Omental fat pad (tissue), 4 donors: ENCODE results near the gene COLEC12. TPM values are rescaled to one million over a fixed set of nuclear protein-coding genes. Genes with fewer than 3 reads are reported as not detected.

ENCODE experiments used
- ATAC-seq: fragments of 150-250 bp; one replicate; pipeline ENCODE4 v1.9.1; 2016; ENCODE audit warnings: mild to moderate bottlenecking, moderate library complexity; ENCODE audit not compliant: low FRiP score
- DNase-seq: peaks from one replicate; pipeline ENCODE4 v3.0.0-alpha.2; 2019; ENCODE audit warnings: low spot score
- CTCF ChIP-seq, 3 donors: fragments of 450-650 bp; IDR thresholded peaks; one replicate each; pipeline ENCODE4 v1.5.1; 2016 to 2017; ENCODE audit warnings: antibody characterized with exemption in 3 of 3, mild to moderate bottlenecking in 3 of 3, moderate library complexity in 2 of 3
- total RNA-seq, 4 donors: library from RNA; depleted of rRNA; stranded (reverse); fragments of >200 nt; gene quantifications; one replicate each; pipeline ENCODE4 v1.1.0, GENCODE V29; 2016

COLEC12 gene
- total RNA-seq, 4 donors from 2014 or later = 25.3 to 54.8 (median 42.7) TPM

GRCh38 chr18:506801-507200 lies 6.3 kb upstream of the COLEC12 start:
- TF ChIP-seq CTCF (IDR thresholded peaks at IDR 0.05) = no peak
- DNase-seq = no peak
- no peak for ATAC-seq

DNA sequence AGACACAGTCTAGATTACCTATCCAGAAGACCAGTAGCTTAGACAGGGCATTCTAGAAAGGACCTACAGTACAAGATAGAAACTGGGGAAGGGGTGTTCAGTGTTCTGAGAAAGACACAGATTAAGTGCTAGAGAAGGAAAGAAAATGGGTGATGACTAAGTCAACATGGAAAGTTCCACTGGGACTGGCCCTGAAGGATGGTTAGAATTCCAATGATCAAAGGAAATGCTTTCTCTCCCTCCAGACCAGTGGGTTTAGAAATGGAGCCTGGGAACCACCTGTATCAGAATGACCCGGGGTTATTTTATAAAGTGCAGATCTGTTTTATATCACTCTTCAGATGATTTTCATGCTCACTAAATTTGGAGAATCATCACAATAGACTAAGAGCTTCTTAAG lies 5.8 kb upstream of the COLEC12 start:
- ATAC-seq = no peak
- TF ChIP-seq CTCF (IDR thresholded peaks at IDR 0.05) = no peak
- DNase-seq = no peak

DNA sequence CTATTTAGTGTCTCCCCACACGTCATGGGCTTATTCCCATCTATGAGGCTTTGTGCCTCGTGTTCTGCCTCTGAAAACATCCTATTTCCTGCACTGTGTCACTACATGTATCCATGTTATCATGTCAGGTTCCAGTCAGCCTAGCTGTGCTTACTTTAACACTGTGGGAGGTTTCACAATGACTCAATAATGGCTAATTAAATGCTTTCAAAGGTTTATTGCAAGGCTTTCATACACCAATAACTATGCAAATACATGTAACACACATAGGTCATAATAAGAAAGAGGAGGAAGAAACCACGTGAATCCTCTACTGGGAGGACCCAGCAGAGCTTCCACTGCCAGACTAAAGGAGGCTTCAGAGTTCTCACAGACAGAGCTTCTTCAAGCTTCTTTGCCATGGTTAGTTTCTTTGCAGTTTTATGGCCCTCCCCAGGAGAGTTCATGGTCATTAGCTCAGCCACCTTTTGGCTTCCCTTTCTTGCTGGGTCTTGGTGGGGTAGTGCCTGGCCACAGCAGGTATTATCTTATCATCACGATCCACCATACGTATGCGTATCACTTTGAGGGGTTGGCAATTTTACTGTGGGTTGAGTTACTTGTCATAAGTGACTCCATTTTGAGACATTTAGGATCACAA lies 5.1 kb upstream of the COLEC12 start:
- DNase-seq (no peak), ATAC-seq (no peak)
- no peak for TF ChIP-seq CTCF (IDR thresholded peaks at IDR 0.05)

- no peak for TF ChIP-seq CTCF (IDR thresholded peaks at IDR 0.05)
- ATAC-seq (no peak), DNase-seq (no peak)
Observed at GRCh38 chr18:501406-501714, 859 bp upstream of the COLEC12 start.

- DNase-seq = no peak
- peak; percentile 52 for ATAC-seq
- no peak for TF ChIP-seq CTCF (IDR thresholded peaks at IDR 0.05)
Observed at GRCh38 chr18:499776-500631, 497 bp downstream of the COLEC12 start.

GRCh38 chr18:498931-499775 lies 1.3 kb downstream of the COLEC12 start:
- no peak for TF ChIP-seq CTCF (IDR thresholded peaks at IDR 0.05)
- ATAC-seq (peak; percentile 33), DNase-seq (no peak)
